Cardiac muscle cell (in vitro differentiated cells and primary cell): ENCODE measurements around the gene DYNLT5. TPM values are rescaled to one million over a fixed set of nuclear protein-coding genes. Genes with fewer than 3 reads are reported as not detected.

Source experiments
- DNase-seq, 2 donors: peaks; one replicate each; pipeline versions ENCODE4 v3.0.0 to v3.0.0-alpha.2; 2010 to 2017; ENCODE audit warnings: low read depth in 1 of 2, low spot score in 1 of 2
- H3K27ac ChIP-seq: fragments of 200-600 bp; sonication (generic); 2 replicates; pipeline ENCODE4 v1.5.1; 2016
- H3K27me3 ChIP-seq: fragments of 200-600 bp; sonication (generic); 2 replicates; pipeline ENCODE4 v1.6.0; 2016; ENCODE audit warnings: control low read depth
- H3K36me3 ChIP-seq: fragments of 200-600 bp; sonication (generic); 2 replicates; pipeline ENCODE4 v1.5.1; 2016; ENCODE audit warnings: control low read depth
- H3K4me1 ChIP-seq: fragments of 200-600 bp; sonication (generic); 2 replicates; pipeline ENCODE4 v1.8.1; 2017; ENCODE audit warnings: low read depth, mild to moderate bottlenecking, mixed run types
- H3K4me3 ChIP-seq: fragments of 200-600 bp; sonication (generic); 2 replicates; pipeline ENCODE4 v1.5.1; 2016; ENCODE audit warnings: mild to moderate bottlenecking
- H3K9me3 ChIP-seq: fragments of 200-600 bp; sonication (generic); 2 replicates; pipeline ENCODE4 v1.5.1; 2017; ENCODE audit warnings: low read depth, mild to moderate bottlenecking, control low read depth
- CTCF ChIP-seq: IDR thresholded peaks from 2 replicates; pipeline ENCODE4 v1.5.1; 2012; ENCODE audit warnings: low read depth, mild to moderate bottlenecking, low read length
- polyA plus RNA-seq: library from polyadenylated mRNA; unstranded; fragments of >200 nt; fragmentation: Nextera tagmentation; extraction: Ambion mirVana; gene quantifications from 2 replicates; pipeline ENCODE4 v1.2.1, GENCODE V29; 2016
- total RNA-seq: library from RNA; depleted of rRNA; stranded (reverse); fragments of >200 nt; gene quantifications from 2 replicates; pipeline ENCODE4 v1.2.3, GENCODE V29; 2016

DYNLT5 gene
- total RNA-seq (13.2 and 28.6 TPM in 2 replicates), polyA plus RNA-seq (5.3 and 16.9 TPM in 2 replicates)

DNA sequence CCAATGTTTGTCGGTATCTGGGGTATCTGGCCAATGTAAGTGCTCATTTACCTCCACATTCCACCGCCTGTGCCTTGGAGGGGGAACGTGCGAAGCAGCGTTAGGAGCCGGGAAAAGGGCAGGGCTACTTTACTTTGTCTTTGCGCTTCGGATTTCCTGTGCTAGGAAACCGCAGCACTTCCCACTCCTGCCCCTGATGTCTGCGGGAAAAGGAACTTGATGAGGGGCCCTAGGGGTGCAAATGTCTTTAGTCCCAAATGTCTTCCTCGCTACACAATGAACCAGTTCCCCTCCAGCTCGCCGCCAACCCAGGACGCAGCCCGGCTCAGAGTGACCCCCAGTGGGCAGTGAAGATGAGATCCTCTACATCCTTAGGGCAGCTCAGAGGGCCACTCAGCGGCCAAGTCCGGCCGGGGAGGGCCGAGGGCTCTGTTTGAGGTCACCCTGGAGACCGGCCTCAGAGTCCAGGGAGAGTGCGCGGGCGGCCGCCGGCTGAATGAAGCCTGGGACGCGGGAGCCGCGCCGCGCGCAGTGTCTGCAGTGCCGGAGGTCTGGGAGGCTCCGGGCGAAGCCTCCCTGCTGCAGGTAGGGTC is at the start of gene DYNLT5:
Gene DYNLT5, plus strand, starts transcription at position 460 of the 593 bp plus-strand sequence. CDS start 2,200 bp downstream, outside the sequence.
- TF ChIP-seq CTCF, result peak; percentile 38
- H3K4me3 ChIP-seq, result peak within 1 kb of the TSS; percentile 28
- no peaks in the 10 kb centered on the region for H3K27me3 ChIP-seq
- H3K4me1 ChIP-seq, result peaks cover 19% of the 10 kb centered on the region
- H3K9me3 ChIP-seq, result no peaks in the 10 kb centered on the region
- H3K36me3 ChIP-seq, result no peaks in the 10 kb centered on the region
- DNase-seq, result peak; percentile 78 to 85
- peak within 1 kb of the TSS; percentile 12 for H3K27ac ChIP-seq

- Histone ChIP-seq H3K4me1 (peaks cover 8% of the 10 kb centered on the region), H3K4me3 (no peak overlapping the region), H3K27me3 (no peaks in the 10 kb centered on the region), H3K27ac (no peak overlapping the region), H3K9me3 (no peaks in the 10 kb centered on the region), H3K36me3 (no peaks in the 10 kb centered on the region)
- no peak for TF ChIP-seq CTCF
- no peak for DNase-seq
Measured at GRCh38 chr1:66704177-66704875, 47.9 kb upstream of the DYNLT5 start.

DNA sequence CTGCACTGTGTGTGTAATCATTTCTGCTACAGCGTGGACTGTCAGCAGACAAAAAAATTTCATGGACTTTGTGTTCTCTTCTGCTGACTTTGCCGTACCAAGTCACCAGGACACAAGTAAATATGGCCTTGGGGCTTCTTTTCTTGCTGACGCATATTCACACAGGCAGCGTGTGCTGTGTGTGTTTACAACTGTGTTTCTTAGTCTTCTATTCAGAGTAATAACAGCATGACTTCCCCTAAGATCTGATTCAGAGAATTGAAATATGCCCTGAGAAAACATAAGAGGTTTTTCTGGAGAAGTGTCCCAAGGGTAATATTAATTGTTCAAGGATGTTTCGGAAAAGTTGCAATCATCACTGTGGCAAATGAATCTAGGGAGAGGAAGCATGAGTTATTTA is 47.1 kb upstream of the DYNLT5 start:
- no peak for TF ChIP-seq CTCF
- DNase-seq, result no peak
- Histone ChIP-seq H3K9me3 (no peaks in the 10 kb centered on the region), H3K36me3 (no peaks in the 10 kb centered on the region), H3K27me3 (no peaks in the 10 kb centered on the region), H3K4me3 (no peak overlapping the region), H3K4me1 (peaks cover 8% of the 10 kb centered on the region), H3K27ac (no peak overlapping the region)

GRCh38 chr1:66711420-66711819 is 40.8 kb upstream of the DYNLT5 start:
- TF ChIP-seq CTCF, result peak; percentile 32
- Histone ChIP-seq H3K4me1 (no peaks in the 10 kb centered on the region), H3K27ac (no peak overlapping the region), H3K36me3 (no peaks in the 10 kb centered on the region), H3K9me3 (no peaks in the 10 kb centered on the region), H3K4me3 (no peak overlapping the region), H3K27me3 (no peaks in the 10 kb centered on the region)
- DNase-seq, result peak in 1 of 2 donors; percentile 30

DNA sequence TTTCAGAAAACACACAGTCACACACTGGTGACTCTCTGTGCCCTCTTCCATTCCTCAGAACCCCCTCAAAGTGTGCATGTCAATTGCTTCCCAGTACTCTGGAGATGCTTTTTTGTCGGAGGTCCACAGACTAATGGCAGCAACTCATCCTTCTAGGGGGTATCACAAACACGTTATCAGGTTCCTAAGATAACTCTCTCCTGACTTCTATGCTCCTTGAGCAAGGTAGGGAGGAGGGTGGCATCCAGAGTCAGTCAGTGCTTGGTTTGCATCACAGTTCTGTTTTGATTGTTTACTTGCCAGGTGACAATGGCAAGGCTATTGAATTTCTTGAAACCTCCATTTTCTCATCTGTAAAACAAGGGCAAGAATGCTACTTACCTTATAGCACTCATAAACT is 39.4 kb upstream of the DYNLT5 start:
- no peaks in the 10 kb centered on the region for H3K9me3 ChIP-seq
- H3K36me3 ChIP-seq, result no peaks in the 10 kb centered on the region
- TF ChIP-seq CTCF, result no peak
- no peaks in the 10 kb centered on the region for H3K27me3 ChIP-seq
- DNase-seq, result no peak
- H3K4me3 ChIP-seq, result no peak overlapping the region
- H3K4me1 ChIP-seq, result no peaks in the 10 kb centered on the region
- H3K27ac ChIP-seq, result no peak overlapping the region
